Measurements from ENCODE around the gene ABHD17A.
"Not testable (repeated sequence)": the region's sequence is repeated elsewhere in the genome, so short reads cannot be mapped to it uniquely, and the experiment has no call there.

Gene ABHD17A

GRCh38 chr19:1909761-1910080 lies 24.4 kb upstream of the ABHD17A start:
- no peak for DNase-seq

GRCh38 chr19:1908364-1908678 lies 23.0 kb upstream of the ABHD17A start:
- DNase-seq, result no peak

- DNase-seq, result no peak
Observed at GRCh38 chr19:1907563-1908363, 22.5 kb upstream of the ABHD17A start.

GRCh38 chr19:1906985-1907562 lies 21.8 kb upstream of the ABHD17A start:
- DNase-seq, result no peak

GRCh38 chr19:1905863-1906375 lies 20.6 kb upstream of the ABHD17A start:
- no peak for DNase-seq

- peak; percentile 99 for DNase-seq
Observed at GRCh38 chr19:1905110-1905862, 20.0 kb upstream of the ABHD17A start, which contains the start of the genes ADAT3 and SCAMP4. Gene ADAT3 (plus strand): TSS chr19:1905399. CDS start chr19:1912048, 6,649 bp downstream. Gene SCAMP4 (plus strand): TSS chr19:1905399. CDS start chr19:1915020, 9,621 bp downstream.

GRCh38 chr19:1904860-1905109 lies 19.5 kb upstream of the ABHD17A start:
- no peak for DNase-seq

GRCh38 chr19:1902923-1903322 lies 17.6 kb upstream of the ABHD17A start:
- DNase-seq, result no peak

- no peak for DNase-seq
Observed at GRCh38 chr19:1901940-1902404, 16.7 kb upstream of the ABHD17A start.

- DNase-seq, result peak; percentile 26
Observed at GRCh38 chr19:1896508-1896907, 11.2 kb upstream of the ABHD17A start.

- DNase-seq, result no peak
Observed at GRCh38 chr19:1893791-1894190, 8.5 kb upstream of the ABHD17A start.

- DNase-seq, result no peak
Observed at GRCh38 chr19:1889907-1890306, 4.6 kb upstream of the ABHD17A start.

- DNase-seq, result no peak
Observed at GRCh38 chr19:1888385-1888784, 3.1 kb upstream of the ABHD17A start.

GRCh38 chr19:1886360-1886759 lies 1.1 kb upstream of the ABHD17A start:
- DNase-seq, result not testable (repeated sequence)

- DNase-seq, result no peak
Observed at GRCh38 chr19:1884719-1885334, 469 bp downstream of the ABHD17A start.

- DNase-seq, result no peak
Observed at GRCh38 chr19:1884291-1884718, 991 bp downstream of the ABHD17A start.

- DNase-seq, result no peak
Observed at GRCh38 chr19:1883784-1884183, 1.5 kb downstream of the ABHD17A start.

- no peak for DNase-seq
Observed at GRCh38 chr19:1882786-1883692, 2.3 kb downstream of the ABHD17A start.

- DNase-seq, result no peak
Observed at GRCh38 chr19:1882089-1882785, 3.1 kb downstream of the ABHD17A start.

- not testable (repeated sequence) for DNase-seq
Observed at GRCh38 chr19:1881393-1882088, 3.8 kb downstream of the ABHD17A start.
